ENCODE results near the gene FSTL3. TPM values are rescaled to one million over a fixed set of nuclear protein-coding genes. Genes with fewer than 3 reads are reported as not detected.

Gene FSTL3
- total and polyA plus RNA-seq, 2 of the 13 experiments (the other 11 are each of a cell fraction or from before 2014, with no cell fraction given), result 13.5 to 15.6 TPM

DNA sequence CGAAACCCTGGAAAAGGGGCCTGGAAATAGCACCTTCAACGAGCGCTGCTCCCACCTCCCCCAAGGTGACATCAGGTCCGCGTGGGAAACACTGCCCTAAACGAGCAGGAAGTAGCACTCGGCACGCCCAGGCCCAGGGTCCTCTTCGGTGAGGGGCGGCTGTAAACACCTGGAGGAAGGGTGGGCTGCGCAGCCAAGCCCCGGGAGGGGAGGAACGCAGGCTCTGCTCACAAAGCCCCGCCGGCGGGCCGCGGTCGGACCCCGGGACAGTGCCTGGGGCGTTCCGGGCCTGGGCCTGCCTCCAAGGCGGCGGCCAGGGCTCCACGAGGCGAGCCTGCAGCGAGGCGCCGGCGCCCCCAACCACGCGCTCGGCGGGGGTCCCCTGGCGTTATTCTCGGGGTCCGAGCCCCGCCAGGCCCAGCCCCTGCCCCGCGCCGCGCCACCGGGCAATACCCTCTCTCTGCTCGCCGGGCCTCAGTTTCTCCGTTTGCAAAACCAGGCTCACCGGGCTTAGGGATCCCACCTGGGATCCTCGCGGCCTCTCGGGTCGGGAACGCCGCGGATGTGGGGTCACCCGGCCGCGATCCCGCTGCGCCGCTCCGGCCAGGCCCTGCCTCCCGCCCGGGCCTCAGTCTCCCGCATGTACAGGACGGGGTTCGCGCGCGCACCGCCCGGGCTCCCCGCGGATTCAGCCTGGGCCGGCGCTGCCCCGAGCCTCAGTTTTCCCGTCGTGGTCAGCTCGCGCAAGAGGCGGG, 13.8 kb upstream of the FSTL3 start:
- Histone ChIP-seq H2AFZ (ENCODE audit: low read length) (no peak overlapping the region), H3K4me3 (replicated peaks in 1 of 3; ENCODE audit: insufficient read depth in 1 of 3, low read depth in 2 of 3, low read length in 3 of 3) (peak overlapping the region; percentile 76 to 99 (median 96)), H3K4me2 (ENCODE audit: low read depth, low read length) (peak overlapping the region; percentile 83), H3K9me3 (ENCODE audit: low read length) (no peaks in the 10 kb centered on the region; the same call in 1 of the 2 replicates), H3K27me3 (ENCODE audit: control insufficient read depth in 1 of 2, insufficient read depth in 2 of 2, low read length in 2 of 2) (no peaks in the 10 kb centered on the region; a peak in 1 of 5 replicates), H3K27ac (ENCODE audit: extremely low read length, insufficient read depth, low read length) (peak overlapping the region; percentile 96), H3K4me1 (ENCODE audit: insufficient read depth, low read length) (peaks cover 54% of the 10 kb centered on the region), H3K36me3 (replicated peaks in 1 of 2; ENCODE audit: control insufficient read depth in 1 of 2, insufficient read depth in 2 of 2, low read length in 2 of 2) (peaks cover 3 to 13% of the 10 kb centered on the region in 2 experiments; a peak in 3 of 5 replicates), H4K20me1 (ENCODE audit: insufficient read depth, low read length) (peaks cover 41% of the 10 kb centered on the region), H3K79me2 (ENCODE audit: insufficient read depth, low read length) (peaks cover 55% of the 10 kb centered on the region), H3K9ac (ENCODE audit: insufficient read depth, low read depth, low read length) (peak overlapping the region; percentile 91)
- intact Hi-C loops (cut with micrococcal nuclease; ENCODE audit: unreplicated experiment) (loop anchor here (10.0 kb wide), 2 partner anchors 78 to 262 kb away; partner anchors contain the start of genes ARID3A and HCN2), in situ Hi-C loops (cut with HindIII; ENCODE audit: extremely low pct_ligation_motif_present, low pct_unique_long_range_greater_than_20kb) (no loop called here)
- peak; percentile 52 for DNase-seq (ENCODE audit: low spot score)
- BruUV-seq (replicated peaks), result no TSS peak
- ChIA-PET POLR2A (interaction anchor here (0.8 to 2.8 kb wide), 15 partner anchors 13 to 106 kb away, joined by 3 to 20 read pairs (median 5); partner anchors contain the start of gene FSTL3), CTCF (ENCODE audit: low intra/inter-chr PET ratio, low total read pairs) (interaction anchor here (1.7 kb wide), 1 partner anchor 72 kb away, joined by 8 read pairs; no protein-coding TSS in a partner anchor)
- WGBS (ENCODE audit: low lambda C conversion rate), result 0% methylated on average over 9 of the region's 81 CpGs
- FAIRE-seq, result no peak
- ATAC-seq, result peak; percentile 13
- TF ChIP-seq ZNF780A (CRISPR knock-in tag; IDR thresholded peaks at IDR 0.05) (0 out of 2 replicates have a peak, but pooled peaks have one; percentile 2), RBFOX2 (IDR thresholded peaks at IDR 0.05; ENCODE audit: low read depth, low read length) (peak; percentile 91), CHCHD3 (CRISPR knock-in tag; IDR thresholded peaks at IDR 0.05) (peak; percentile 74; the same call in 1 of the 2 replicates), ZNF143 (CRISPR knock-in tag; IDR thresholded peaks at IDR 0.05) (peak; percentile 70), ARID4A (CRISPR knock-in tag; IDR thresholded peaks at IDR 0.05; ENCODE audit: borderline replicate concordance) (peak; percentile 24; the same call in 1 of the 2 replicates), ZNF251 (CRISPR knock-in tag; IDR thresholded peaks at IDR 0.05) (0 out of 2 replicates have a peak, but pooled peaks have one; percentile 34), RBM39 (IDR thresholded peaks at IDR 0.05; ENCODE audit: low read depth, low read length, poor library complexity, severe bottlenecking) (peak; percentile 44), SP4 (CRISPR knock-in tag; IDR thresholded peaks at IDR 0.05) (0 out of 2 replicates have a peak, but pooled peaks have one; percentile 38), JUNB (CRISPR knock-in tag; IDR thresholded peaks at IDR 0.05; ENCODE audit: borderline replicate concordance) (no peak), ZSCAN25 (CRISPR knock-in tag; IDR thresholded peaks at IDR 0.05) (peak; percentile 27; the same call in 1 of the 2 replicates), MYC (CRISPR knock-in tag; IDR thresholded peaks at IDR 0.05; ENCODE audit: borderline replicate concordance) (peak; percentile 48; the same call in 1 of the 2 replicates), POLR2AphosphoS5 (IDR thresholded peaks at IDR 0.05; ENCODE audit: low read depth, low read length) (peak; percentile 33; the same call in 1 of the 2 replicates), REL (CRISPR knock-in tag; conservative IDR thresholded peaks at IDR 0.05) (0 out of 2 replicates have a peak, but pooled peaks have one; percentile 42), ELF3 (CRISPR knock-in tag; IDR thresholded peaks at IDR 0.05) (peak; percentile 65; the same call in 1 of the 2 replicates), ZNF431 (CRISPR knock-in tag; IDR thresholded peaks at IDR 0.05; ENCODE audit: borderline replicate concordance, low read depth) (0 out of 2 replicates have a peak, but pooled peaks have one; percentile 10), ZNF24 (IDR thresholded peaks at IDR 0.05) (no peak), GATA4 (IDR thresholded peaks at IDR 0.05; ENCODE audit: borderline replicate concordance, low read depth) (no peak)
- TF ChIP-seq, protein P1, sequence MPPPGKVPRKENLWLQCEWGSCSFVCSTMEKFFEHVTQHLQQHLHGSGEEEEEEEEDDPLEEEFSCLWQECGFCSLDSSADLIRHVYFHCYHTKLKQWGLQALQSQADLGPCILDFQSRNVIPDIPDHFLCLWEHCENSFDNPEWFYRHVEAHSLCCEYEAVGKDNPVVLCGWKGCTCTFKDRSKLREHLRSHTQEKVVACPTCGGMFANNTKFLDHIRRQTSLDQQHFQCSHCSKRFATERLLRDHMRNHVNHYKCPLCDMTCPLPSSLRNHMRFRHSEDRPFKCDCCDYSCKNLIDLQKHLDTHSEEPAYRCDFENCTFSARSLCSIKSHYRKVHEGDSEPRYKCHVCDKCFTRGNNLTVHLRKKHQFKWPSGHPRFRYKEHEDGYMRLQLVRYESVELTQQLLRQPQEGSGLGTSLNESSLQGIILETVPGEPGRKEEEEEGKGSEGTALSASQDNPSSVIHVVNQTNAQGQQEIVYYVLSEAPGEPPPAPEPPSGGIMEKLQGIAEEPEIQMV (CRISPR knock-in tag; IDR thresholded peaks at IDR 0.05; ENCODE audit: low read depth), result peak; percentile 48; the same call in 1 of the 2 replicates

All from HepG2 (cell line).